Endodermal cell (in vitro differentiated cells): ENCODE results near the gene LCN1. TPM values are rescaled to one million over a fixed set of nuclear protein-coding genes. Genes with fewer than 3 reads are reported as not detected.

ENCODE experiments used
- DNase-seq: peaks from one replicate; pipeline ENCODE4 v3.0.0-alpha.2; 2017
- H3K27ac ChIP-seq: 2 replicates; pipeline ENCODE4 v1.5.1; 2013; ENCODE audit warnings: mild to moderate bottlenecking, low read depth, low read length, moderate library complexity
- H3K27me3 ChIP-seq: 2 replicates; pipeline ENCODE4 v1.6.1; 2013; ENCODE audit warnings: mild to moderate bottlenecking, low read length, moderate library complexity; ENCODE audit not compliant: insufficient read depth, control insufficient read depth, poor library complexity, severe bottlenecking
- H3K36me3 ChIP-seq: 2 replicates; pipeline ENCODE4 v1.7.0; 2013; ENCODE audit warnings: mild to moderate bottlenecking, low read length, moderate library complexity; ENCODE audit not compliant: control insufficient read depth, insufficient read depth
- H3K4me1 ChIP-seq: one replicate; pipeline ENCODE4 v1.7.0; 2013; ENCODE audit warnings: low read length; ENCODE audit not compliant: control insufficient read depth, insufficient read depth
- H3K4me3 ChIP-seq: 2 replicates; pipeline ENCODE4 v1.5.1; 2013; ENCODE audit warnings: mild to moderate bottlenecking, low read length, moderate library complexity
- H3K9ac ChIP-seq: 2 replicates; pipeline ENCODE4 v1.6.1; 2013; ENCODE audit warnings: mild to moderate bottlenecking, low read length, moderate library complexity; ENCODE audit not compliant: poor library complexity, severe bottlenecking; ENCODE audit errors: extremely low read depth
- H3K9me3 ChIP-seq: 2 replicates; pipeline ENCODE4 v1.6.1; 2013; ENCODE audit warnings: mild to moderate bottlenecking, low read length, moderate library complexity; ENCODE audit not compliant: control insufficient read depth
- H3K27ac Mint-ChIP-seq: 2 replicates; pipeline ENCODE4 v1.8.0; 2020; ENCODE audit warnings: mixed read lengths
- H3K27me3 Mint-ChIP-seq: 2 replicates; pipeline ENCODE4 v1.8.0; 2021; ENCODE audit warnings: mild to moderate bottlenecking, mixed read lengths; ENCODE audit not compliant: insufficient read depth
- H3K36me3 Mint-ChIP-seq: 2 replicates; pipeline ENCODE4 v1.8.0; 2020; ENCODE audit warnings: low read depth, mixed read lengths
- H3K4me1 Mint-ChIP-seq: 2 replicates; pipeline ENCODE4 v1.8.0; 2020; ENCODE audit warnings: mixed read lengths
- H3K4me3 Mint-ChIP-seq: 2 replicates; pipeline ENCODE4 v1.8.0; 2020; ENCODE audit warnings: mild to moderate bottlenecking, moderate library complexity, mixed read lengths
- H3K9me3 Mint-ChIP-seq: 2 replicates; pipeline ENCODE4 v1.8.0; 2020; ENCODE audit warnings: mild to moderate bottlenecking, mixed read lengths
- WGBS, 2 experiments: methylation state at CpG; one replicate each; pipeline versions ENCODE4 v1.1.5 to v1.1.7; 2013; ENCODE audit warnings: missing lambda C conversion rate in 2 of 2, mixed read lengths in 1 of 2; ENCODE audit not compliant: insufficient coverage in 1 of 2, insufficient read length in 1 of 2; 5-methylcytosine and 5-hydroxymethylcytosine counted together
- total RNA-seq, 2 donors: library from RNA; stranded (reverse); fragmentation: NEBNext Ultra II Directional in 1 of 2; extraction: Animal tissue kit (Norgen Biotek cat#: 25700) in 1 of 2; gene quantifications; 2 replicates in 1 of 2; 3 replicates in 1 of 2; pipeline ENCODE4 v1.2.1, GENCODE V29; 2021
- TF ChIP-seq, protein P1 (sequence below): fragments of 200-600 bp; sonication (generic); conservative IDR thresholded peaks from 2 replicates; pipeline ENCODE4 v1.5.0; 2021; ENCODE audit warnings: antibody characterized with exemption, mild to moderate bottlenecking

Gene LCN1
- total RNA-seq, 2 donors from 2014 or later: not detected

GRCh38 chr9:135522137-135522877 lies 1.1 kb downstream of the LCN1 start:
- 88 to 93% methylated on average over 10 to 16 of the region's 16 CpGs for WGBS, 2 experiments
- Histone ChIP-seq H3K27me3 (no peaks in the 10 kb centered on the region), H3K4me3 (no peak overlapping the region), H3K36me3 (no peaks in the 10 kb centered on the region), H3K27ac (no peak overlapping the region), H3K9ac (no peak overlapping the region), H3K4me1 (no peaks in the 10 kb centered on the region), H3K9me3 (no peaks in the 10 kb centered on the region)
- peak; percentile 44 for DNase-seq
- no peak overlapping the region for H3K4me3 Mint-ChIP-seq
- H3K36me3 Mint-ChIP-seq: no peaks in the 10 kb centered on the region
- no peaks in the 10 kb centered on the region for H3K27me3 Mint-ChIP-seq
- no peak overlapping the region for H3K27ac Mint-ChIP-seq
- H3K4me1 Mint-ChIP-seq: no peaks in the 10 kb centered on the region
- TF ChIP-seq, protein P1, sequence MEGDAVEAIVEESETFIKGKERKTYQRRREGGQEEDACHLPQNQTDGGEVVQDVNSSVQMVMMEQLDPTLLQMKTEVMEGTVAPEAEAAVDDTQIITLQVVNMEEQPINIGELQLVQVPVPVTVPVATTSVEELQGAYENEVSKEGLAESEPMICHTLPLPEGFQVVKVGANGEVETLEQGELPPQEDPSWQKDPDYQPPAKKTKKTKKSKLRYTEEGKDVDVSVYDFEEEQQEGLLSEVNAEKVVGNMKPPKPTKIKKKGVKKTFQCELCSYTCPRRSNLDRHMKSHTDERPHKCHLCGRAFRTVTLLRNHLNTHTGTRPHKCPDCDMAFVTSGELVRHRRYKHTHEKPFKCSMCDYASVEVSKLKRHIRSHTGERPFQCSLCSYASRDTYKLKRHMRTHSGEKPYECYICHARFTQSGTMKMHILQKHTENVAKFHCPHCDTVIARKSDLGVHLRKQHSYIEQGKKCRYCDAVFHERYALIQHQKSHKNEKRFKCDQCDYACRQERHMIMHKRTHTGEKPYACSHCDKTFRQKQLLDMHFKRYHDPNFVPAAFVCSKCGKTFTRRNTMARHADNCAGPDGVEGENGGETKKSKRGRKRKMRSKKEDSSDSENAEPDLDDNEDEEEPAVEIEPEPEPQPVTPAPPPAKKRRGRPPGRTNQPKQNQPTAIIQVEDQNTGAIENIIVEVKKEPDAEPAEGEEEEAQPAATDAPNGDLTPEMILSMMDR: no peak
- H3K9me3 Mint-ChIP-seq: no peaks in the 10 kb centered on the region

DNA sequence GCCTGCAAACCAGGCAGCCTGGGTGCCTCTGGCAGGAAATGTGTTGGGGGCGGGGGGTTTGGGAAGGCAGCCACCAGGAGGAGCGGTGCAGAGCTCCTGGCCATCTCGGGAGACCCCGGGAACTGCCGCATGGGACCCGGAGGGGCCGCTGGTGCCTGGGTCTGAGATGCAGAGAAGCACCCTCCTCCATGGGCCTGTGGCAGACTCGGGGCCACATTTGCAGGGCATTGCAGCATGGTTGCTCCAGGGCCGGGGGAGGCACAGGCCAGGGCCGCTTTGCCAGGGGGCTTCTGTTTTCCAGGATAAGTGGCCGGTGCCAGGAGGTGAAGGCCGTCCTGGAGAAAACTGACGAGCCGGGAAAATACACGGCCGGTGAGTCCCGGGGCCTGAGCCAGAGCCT lies 1.7 kb downstream of the LCN1 start:
- DNase-seq: peak; percentile 53
- Mint-ChIP-seq H3K4me1 (no peaks in the 10 kb centered on the region), H3K9me3 (no peaks in the 10 kb centered on the region), H3K27me3 (no peaks in the 10 kb centered on the region), H3K27ac (no peak overlapping the region), H3K36me3 (no peaks in the 10 kb centered on the region), H3K4me3 (no peak overlapping the region)
- H3K9me3 ChIP-seq: no peaks in the 10 kb centered on the region
- no peaks in the 10 kb centered on the region for H3K27me3 ChIP-seq
- no peaks in the 10 kb centered on the region for H3K36me3 ChIP-seq
- no peak overlapping the region for H3K4me3 ChIP-seq
- H3K27ac ChIP-seq: no peak overlapping the region
- TF ChIP-seq, protein P1: no peak
- no peak overlapping the region for H3K9ac ChIP-seq
- WGBS, 2 experiments: 90 to 97% methylated on average over 14 to 17 of the region's 17 CpGs
- H3K4me1 ChIP-seq: no peaks in the 10 kb centered on the region

DNA sequence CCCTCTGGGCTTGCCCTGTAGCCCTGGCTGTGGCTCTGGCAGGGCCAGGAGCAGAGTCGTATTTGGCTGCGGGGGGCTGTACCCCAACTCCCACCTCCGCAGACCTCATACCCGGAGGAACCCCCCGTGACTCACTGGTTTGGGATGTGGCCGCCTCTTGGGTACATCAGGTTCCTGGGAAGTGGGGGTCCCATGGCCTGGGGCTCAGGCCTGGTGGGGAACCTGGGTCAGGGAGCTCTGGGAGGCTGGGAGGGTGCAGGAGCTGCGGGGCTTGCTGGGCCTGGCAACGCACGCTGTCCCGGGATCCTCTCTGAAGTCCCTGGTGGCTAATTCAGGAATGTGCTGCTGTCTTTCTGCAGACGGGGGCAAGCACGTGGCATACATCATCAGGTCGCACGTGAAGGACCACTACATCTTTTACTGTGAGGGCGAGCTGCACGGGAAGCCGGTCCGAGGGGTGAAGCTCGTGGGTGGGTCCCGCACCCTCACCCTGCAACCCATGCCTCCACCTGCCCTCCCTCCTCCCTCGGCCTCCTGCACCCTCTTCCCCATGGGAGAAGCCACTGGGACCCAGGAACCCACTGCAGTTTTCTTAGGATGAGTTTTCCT lies 2.4 kb downstream of the LCN1 start:
- no peaks in the 10 kb centered on the region for H3K27me3 ChIP-seq
- Mint-ChIP-seq H3K9me3 (no peaks in the 10 kb centered on the region), H3K27me3 (no peaks in the 10 kb centered on the region), H3K4me1 (no peaks in the 10 kb centered on the region), H3K4me3 (no peak overlapping the region), H3K27ac (no peak overlapping the region), H3K36me3 (no peaks in the 10 kb centered on the region)
- WGBS, 2 experiments: 76 to 90% methylated on average over 14 to 21 of the region's 21 CpGs
- no peaks in the 10 kb centered on the region for H3K4me1 ChIP-seq
- no peak overlapping the region for H3K4me3 ChIP-seq
- H3K27ac ChIP-seq: no peak overlapping the region
- no peaks in the 10 kb centered on the region for H3K9me3 ChIP-seq
- peak; percentile 61 for DNase-seq
- H3K9ac ChIP-seq: no peak overlapping the region
- TF ChIP-seq, protein P1: peak; percentile 41
- no peaks in the 10 kb centered on the region for H3K36me3 ChIP-seq
